IPS-11a (cell line): ENCODE measurements around the gene TBL1XR1.

ENCODE experiments used
- H3K4me3 ChIP-seq: one replicate; pipeline ENCODE4 v1.5.1; 2013; ENCODE audit warnings: low read depth, low read length, control low read depth

Gene TBL1XR1

GRCh38 chr3:176969506-176969905, 227.8 kb downstream of the TBL1XR1 start:
- H3K4me3 ChIP-seq: no peak overlapping the region
